DMS 273 treated with DMSO at 0.1 percent for 48 hours (cell line): ENCODE measurements around the gene E2F2.

Source experiments
- DNase-seq: peaks from one replicate; lab custom pipeline; 2025; lab: John Stamatoyannopoulos, UW

Gene E2F2

DNA sequence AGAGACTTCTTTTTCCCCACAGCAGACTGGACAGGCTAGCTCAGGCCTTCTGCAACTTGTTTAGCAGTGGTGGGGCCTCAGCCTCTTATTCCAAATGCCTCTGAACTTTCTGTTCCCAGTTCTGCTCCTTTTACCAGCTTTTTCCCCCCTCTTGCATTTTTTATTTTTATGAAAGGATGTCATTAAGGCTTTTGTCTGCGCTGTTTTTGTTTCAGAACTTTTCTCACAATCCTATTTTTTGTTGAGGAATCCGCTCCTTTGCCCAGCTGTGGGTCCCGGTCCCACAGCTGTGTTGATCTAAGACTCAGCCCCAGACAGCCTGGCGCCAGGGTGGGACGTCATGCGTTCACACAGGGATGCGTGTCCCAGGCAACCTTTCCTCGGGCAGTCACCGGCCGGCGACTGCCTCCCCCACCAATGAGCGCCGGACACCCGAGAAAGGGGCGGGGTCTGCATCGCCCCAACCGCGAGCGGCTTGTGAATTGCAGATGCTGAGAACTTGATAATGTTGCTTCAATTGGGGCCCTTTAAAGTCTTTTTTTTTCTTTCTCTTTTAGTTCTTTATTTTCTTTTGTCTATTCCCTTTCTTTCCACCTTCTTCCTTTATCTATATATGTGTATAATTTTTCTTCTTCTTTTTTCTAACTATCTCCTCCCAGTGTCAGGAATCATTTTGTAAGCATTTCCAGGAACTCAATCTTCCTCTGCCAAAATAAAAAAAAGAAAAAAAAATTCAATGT, 31.3 kb upstream of the E2F2 start:
- DNase-seq, result peak; percentile 93

DNA sequence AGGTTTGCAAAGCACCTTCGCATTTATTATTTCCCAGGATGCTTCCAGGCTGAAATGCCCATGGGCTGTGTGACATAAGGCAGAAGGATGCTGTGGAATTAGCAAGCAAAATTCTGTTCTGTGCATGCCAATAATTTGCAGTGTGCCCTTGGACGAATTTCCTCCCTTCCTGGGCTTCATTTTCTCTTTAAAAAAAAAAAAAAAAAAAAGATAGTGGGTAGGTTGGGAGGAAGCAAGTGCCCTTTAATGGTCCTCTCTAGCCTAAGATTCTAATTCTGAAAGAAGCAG, 30.7 kb upstream of the E2F2 start:
- no peak for DNase-seq

DNA sequence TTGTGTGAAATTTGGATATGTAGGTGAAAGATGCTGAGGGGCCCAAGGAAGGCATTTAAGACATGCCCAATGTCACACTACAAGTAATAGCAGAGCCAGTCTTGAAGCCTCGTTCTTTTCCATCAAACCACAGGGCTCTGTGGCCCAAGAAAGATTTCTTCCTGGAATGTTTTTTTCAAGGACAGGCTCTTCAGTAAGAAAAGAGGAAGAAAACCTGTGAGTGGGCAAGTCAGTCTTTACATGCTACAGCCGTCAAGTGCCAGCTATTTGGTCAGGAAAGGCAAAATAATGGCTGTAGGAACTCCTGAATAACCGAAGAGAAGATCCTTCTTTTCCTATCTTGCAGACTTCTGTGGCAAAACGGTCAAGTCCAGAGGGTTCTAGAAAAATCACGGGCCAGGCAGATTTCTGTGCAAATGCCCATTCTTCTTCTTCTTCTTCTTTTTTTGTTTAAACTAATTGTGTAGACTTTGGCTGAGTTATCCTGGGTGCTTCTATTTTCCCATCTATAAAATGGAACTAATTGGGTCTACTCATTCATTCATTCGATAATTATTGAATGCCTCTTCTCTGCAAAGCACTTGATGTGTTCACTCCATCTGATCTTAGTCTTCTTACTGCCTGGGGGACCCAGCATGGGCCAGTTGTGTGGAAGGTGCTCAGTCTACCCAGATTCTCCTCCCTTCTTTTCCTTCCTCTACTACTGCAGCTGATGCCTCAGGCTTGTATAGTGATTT, 30.2 kb upstream of the E2F2 start:
- no peak for DNase-seq

DNA sequence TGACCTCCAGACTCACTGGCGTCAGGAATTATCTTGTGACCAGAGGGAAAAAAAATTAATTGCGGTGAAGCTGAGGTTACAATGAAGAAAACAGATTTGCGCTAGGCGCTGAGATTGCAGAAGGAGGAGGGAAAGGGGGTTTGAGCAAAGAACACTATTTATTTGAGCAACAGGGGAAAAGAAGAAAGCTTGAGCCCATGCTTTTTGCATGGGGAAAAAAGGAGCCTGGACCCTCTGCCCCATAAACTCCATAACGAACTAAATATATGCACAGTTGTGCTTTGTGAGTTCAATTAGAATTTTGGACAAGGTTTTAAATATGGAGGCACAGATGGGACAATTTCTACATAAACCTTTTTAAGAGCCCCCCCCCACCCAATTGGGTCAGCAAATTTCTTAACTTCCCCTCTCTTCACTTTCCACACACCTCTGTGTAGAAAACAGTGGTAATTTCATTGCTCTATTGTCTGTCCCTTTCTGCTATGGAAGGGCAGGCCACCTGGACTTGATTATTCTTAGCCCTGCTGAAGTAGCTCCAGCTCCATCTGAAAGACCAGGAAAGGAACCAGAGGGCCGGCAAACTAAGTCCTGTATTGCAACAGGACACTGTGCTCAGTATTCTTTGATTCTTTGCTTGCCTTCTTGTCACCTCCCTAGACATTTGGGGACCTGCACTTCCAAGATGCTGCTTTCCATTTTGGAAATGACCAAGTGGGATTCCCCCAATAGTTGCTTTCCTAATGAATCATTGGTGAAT, 29.1 kb upstream of the E2F2 start:
- no peak for DNase-seq

DNA sequence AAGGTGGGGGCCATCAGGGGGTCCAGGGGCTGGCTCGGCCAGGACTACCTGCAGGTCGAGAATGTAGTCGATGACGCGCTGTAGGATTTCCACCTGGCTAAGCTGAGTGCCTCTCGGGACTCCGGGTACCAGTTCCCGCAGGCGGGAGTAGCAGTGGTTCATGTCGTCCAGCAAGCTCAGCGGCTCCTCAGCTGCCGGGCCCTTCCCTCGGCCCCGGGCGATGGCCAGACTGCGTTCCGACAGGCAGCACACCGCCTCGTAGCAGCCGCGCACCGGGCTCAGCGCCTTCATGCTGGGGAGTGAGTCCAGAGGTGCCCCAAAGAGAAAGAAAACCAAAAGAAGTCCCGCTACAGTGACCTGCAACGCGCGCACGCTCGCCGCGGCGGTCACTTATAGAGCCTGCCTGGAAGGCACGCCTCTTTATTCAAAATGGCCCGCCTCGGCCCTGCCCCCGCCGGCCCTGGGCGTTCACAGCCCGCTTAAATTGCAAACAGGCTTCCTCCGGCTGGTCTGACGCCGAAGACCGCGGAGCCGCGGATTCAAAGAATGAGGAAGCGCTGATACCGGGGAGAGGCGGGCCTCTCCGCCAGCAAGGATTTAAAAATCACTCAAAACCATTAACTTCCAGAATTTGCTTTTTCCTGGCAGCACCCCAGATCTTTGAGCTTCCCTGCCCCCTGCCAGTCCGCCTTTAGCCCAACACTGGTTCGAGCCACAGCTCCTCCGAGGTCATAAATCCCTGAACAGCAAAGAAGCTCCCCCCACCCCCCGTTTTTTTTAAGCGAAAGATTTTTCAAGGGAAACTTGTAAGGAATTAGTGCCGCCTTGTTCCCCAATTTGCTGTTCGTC, 28.3 kb upstream of the E2F2 start, which contains the start of gene ID3:
Gene ID3 (minus strand): TSS at position 366 of the 849 bp plus-strand sequence. CDS start 75 bp downstream, at position 291.
- DNase-seq, result peak; percentile 80

DNA sequence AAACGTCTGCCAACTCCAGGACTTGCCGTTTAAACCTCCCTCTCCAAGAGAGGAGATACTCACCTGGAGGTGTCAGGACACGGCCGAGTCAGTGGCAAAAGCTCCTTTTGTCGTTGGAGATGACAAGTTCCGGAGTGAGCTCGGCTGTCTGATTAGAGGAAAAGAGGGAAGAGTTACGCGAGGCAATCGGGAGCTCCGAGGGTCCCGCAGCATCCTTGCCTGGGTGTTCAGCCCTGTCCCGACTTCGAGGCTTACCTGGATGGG, 27.8 kb upstream of the E2F2 start:
- DNase-seq, result no peak

DNA sequence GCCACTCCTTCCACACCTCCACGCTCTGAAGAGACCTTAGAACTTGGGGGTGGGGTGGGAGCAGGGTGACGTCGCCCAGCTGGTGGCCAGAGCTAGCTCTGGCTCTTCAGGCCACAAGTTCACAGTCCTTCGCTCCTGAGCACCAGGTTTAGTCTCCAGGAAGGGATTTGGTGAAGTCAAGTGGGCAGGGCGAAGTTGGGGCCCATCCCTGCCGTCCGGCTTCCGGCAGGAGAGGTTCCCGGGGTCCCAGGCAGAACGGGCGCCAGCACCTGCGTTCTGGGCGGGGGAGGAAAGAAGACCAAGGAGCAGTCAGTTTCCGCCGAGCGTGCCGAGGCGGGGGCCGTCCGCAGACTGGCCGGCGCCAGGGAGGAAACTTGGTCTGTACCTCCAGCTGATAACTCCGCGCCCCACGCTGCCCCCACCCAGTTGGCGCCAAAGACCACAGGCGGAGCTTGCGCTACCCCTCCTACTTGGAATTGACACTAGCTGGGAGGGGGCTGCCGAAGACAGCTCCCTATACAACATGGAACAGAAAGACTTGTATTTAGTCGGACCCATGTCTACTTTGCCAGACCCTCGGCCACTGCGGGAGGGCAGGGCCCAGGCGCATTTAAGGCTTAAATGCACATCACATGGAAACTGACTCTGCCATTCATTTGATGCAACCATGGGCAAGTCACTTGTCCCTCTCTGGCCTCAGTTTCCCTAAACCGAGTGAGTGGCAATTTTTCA, 27.3 kb upstream of the E2F2 start:
- DNase-seq, result peak; percentile 67

DNA sequence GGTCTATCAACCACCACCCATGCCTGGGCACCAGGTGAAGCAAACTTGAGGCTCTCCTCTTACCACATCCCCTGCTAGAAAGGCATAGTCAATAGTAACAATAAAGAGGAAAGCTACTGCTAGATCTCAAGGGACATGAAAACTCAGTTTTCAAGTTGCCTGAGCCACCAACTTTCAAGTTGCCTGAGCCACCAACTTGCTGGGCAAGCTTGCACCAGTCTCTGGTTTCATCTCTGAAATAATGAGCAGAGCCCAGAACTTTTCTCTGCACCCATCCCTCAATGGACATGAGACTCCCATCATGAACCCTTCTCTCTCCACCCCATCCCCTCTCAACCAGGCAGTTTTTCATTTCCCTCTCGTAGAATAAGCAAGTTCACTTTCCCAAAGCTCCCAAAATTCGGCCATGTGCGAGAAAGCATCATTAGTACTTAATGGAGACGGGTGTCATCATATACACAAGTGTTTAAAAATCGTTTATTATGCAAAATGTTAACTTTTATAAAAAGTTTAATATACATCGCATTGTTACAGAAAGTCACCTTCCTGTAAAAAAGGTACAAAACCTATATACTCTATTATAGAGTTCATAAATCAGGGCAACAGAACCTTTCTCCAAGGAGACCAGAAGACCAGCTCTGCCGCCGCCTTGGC, 26.6 kb upstream of the E2F2 start:
- no peak for DNase-seq

DNA sequence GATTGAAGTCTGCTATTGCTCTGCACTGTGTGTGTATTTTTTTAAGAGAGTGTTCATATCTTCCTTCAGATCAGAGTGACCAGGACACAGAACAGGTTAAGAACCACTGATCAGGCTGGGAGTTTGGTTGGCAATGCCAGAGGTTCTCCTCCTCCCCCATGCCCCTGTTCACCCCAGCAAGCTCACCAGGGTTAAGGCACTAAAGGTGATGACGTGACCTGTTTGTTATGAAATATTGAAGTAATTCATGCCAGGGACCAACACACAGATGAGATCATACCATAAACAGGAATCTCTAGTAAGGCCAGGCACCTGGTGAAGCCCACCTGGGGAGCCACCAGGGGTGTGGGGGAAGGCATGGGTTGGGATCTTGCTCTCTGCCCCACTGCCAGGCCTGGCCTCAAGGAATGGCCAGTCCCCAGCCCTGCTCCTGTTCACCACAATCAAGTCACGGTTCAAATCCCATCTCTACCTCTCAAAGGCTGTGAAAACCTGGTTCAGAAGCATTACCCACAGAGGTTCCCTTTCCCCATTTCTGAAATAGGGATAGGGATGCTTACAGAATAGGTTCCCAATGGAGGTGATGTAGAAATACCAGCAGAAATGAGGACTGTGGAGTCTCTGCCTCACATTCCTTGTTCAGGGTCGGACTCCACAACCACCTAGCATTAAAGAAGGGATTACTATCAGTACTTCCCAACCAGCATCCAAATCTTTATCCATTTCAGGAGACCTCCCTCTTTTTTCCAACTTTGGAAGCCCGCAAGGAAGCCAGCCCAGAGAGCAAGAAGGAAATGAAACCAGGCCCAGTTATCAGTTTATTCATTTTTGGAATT, 25.8 kb upstream of the E2F2 start:
- DNase-seq, result peak; percentile 61

DNA sequence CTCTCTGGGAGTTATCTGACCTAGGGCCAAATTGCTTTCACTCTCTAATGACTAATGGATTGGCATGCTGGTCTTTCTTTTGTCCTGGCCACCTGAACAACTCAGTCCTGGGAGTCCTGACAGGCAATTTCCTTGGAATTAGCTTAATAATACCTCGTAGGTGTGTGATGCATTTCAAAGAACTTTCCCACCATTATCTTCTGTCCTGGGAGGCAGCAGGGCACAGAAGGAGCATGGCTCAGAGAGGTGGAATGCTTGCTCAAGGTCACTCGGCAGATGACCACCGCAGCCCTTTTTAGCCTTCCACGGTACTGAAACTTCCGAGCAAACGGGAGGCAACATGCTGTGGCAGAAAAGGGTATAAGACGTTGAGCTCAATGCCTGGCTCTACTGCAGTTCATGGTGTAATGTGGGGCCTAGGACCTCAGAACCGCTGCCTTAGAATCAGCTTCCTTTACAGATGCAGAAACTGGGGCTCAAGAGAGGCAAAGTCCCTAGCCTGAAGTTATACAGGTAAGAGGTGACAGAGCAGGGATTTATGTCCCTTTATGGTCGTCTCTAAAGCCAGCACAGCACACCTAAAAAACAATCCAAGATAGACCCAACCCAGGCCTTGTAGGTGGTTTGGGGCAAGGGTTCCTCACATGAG, 25.1 kb upstream of the E2F2 start:
- DNase-seq, result peak; percentile 80

DNA sequence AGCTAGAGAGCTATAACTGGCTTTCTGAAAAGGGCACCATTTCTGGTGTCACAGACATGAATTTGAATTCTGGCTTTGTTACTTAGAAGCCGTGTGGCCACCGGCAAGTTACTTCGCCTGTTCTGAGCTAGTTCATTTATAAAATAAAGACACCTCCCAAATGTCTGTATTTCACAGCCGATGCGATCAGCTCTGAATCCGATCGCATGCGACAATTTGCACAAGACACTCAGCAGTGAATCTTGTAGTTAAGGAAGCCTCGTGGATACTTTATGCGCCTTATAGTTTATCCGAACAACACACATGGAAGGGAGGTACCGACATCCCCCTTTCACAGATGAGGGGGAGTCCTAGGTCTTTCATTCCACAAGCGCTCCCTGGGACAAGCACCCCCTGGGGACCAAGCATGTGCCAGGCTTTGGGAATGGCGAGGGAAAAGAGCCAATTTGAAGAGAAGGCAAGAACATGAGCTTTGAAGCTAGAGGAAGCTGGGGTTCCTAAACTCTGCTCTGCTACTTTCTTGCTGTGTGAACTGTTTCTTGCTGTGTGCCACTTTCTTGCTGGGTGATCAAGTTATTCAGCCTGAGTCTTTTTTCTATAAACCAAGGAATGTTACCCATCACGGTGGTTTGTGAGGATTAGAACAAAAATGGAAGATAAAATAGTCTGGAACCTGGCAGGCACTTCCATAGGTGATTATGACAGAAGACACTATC, 24.4 kb upstream of the E2F2 start:
- DNase-seq, result peak; percentile 81

DNA sequence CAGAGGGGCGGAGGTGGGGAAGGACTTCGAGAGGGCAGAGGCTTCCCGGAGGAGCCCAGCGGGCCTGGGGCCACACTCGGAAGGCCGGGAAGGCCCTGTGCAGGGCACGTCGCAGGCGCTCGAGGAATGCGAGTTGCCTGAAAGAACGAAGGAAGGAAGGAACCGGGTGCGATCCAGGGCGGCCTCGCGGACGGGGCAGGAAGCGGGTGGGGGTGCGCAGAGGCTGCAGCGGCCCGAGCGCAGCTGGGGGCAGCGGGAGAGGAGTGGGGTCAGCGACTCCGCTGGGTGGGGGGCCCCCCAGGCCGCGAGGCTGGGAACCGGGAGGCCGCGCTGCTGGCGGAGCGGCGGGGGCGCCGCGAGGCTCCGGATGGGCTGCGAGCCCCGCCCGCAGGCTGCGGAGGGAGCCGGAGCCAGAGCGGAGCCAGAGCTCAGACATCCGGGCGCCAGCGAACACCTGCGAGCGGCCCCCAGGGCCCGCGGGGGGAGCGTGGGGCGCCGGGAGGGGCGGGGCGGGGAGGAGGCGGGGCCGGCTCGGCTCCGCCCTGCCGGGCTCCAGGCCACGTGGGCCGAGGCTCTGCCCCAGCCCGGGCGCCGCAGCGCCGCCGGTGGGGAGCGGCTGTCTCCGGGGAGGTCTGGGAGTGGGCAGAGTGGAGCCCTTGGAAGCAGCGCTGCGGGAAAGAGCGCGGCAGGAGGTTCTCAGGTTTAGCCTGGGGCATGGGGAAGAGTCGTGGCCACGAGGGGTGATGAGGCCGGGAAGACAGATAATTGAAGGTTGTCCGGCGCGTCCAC, 23.6 kb upstream of the E2F2 start:
- peak; percentile 86 for DNase-seq

DNA sequence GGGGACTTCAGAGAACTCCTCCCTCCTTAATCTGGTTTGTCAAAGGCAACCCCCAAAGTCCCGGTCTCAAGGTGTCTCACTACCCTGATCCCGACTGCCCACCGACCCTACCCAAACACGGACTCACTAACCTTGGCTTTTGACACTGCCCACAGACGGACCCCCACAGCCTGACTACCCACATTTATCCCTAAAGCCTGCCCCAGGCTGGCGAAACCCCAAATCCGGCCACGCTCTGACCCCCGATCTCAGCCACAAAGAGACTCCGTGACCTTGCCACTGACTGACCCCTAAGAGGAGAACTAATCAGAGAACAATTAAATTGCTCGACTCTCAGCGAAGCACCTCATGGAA, 23.1 kb upstream of the E2F2 start:
- DNase-seq, result no peak

DNA sequence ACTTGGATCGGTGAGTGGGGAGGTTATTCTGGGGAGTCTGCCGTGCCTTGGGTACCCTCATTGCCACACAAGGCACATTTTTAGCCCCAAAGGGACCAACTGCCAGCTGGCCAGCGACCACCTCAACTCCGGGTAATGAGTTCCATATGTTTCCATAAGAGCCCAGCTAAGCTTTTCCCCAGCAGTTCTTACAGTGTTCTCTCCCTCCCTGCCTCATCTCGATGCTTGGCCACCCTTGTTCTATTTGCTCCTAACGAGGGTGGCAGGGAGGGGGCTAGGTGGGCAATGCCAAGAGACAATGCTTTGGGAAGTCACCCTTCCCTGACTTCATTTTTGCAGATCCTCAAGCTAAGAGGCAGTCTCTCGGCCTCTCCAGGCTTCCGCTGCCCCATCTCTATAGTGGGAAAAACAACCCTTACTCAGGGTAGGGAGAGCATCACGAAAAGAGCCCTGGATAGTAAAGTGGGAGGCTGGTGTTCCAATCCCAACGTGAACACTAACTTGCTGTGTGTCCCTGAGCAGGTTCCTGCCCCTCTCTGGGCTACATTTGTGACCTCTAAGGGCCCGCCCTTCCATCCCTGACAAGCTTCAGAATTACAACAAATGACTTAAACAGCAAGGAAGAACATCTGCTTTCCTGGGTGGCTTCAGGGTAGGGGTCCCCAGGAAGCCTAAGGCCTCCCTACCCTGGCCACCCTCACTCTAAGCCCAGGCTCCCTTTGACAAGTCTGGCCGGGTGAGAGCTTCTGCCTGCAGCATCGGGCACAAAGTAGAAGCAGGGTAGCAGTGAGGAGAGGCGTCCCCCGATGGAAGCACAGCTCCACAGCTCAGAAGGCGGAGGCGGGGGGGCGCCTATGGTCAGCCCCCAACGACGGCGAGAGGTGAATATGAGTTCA, 22.4 kb upstream of the E2F2 start:
- no peak for DNase-seq

DNA sequence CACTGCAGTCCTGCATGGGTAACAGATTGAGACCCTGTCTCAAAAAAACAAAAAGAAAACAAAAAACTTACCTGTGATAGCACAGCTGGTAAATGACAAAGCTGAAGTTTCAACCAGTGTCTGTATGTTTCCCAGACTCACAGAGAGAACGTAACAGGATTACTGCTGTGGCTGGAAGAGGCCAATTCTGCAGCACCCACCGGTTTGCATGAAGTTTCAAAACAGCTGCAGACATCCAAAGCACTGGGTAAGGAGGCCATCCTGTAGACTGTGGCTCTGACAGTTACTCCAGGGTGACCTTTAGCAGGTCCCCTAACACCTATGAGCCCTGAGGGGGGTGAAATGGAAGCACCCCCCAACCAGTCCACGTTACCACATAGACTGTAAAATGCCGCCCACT, 20.8 kb upstream of the E2F2 start:
- DNase-seq, result no peak

DNA sequence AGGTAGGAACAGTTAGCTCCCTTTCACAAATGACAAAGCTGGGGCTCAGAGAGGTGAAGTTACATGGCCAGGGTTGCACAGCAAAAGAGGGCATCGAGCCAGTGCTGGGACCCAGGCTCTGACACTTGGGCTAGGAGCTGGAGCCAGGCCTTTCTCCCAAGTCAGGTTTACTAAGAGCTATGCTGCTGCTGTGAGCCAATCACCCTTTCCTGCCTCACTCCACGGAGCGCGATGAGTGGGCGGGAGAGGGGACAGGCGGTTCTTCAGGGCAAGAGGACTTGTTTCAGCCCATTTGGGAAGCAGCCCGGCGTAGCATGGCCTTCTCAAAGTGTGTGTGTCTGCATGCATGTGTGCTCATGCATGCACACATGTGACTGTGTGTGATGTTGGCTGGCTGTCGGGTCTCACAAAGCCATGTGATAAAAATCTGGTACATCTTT, 17.7 kb upstream of the E2F2 start:
- no peak for DNase-seq

DNA sequence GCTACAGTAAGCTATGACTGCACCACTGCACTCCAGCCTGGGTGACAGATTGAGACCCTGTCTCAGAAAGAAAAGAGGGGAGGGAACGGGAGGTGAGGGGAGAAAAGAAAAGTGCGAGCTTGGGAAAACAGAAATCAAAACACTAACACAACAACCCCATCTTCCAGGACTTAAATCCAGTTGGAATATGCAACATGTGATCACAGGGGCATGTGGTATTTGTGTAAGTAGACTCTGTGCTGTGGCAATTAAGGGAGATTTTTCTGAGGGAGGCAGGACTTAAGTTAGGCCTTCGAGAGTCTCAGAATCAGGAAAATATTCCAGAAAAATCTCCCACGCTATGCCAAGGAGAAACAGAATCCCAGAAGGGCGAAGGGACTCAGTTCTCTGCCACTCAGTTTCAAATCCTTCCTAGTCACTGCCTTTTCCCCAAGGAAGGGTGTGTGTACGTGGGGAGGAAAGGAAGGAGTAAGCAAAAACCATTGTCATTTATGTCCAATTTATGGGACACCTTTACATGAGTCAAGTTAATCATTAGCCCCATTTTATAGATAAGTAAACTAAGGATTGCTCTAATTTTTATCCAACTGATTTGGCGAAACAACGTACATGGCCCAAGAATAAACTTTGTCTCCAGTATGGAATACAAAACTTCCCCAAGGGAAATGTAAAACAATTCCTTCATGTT, 16.0 kb upstream of the E2F2 start:
- no peak for DNase-seq
